A549 (cell line): ENCODE measurements around the gene CTBP2. TPM values are rescaled to one million over a fixed set of nuclear protein-coding genes. Genes with fewer than 3 reads are reported as not detected.

Experiments used
- ATAC-seq, 2 experiments: fragments of 200-7000 bp in 1 of 2; fragments of >200 bp in 1 of 2; cut with Nextera tagmentation in 1 of 2; cut with Tn5 transposase in 1 of 2; 3 replicates each; pipeline versions ENCODE4 v1.8.0 to v1.9.1; 2018 to 2020; ENCODE audit warnings: mild to moderate bottlenecking in 1 of 2, moderate library complexity in 1 of 2
- CTCF ChIA-PET: fragments of 300-600 bp; sonication (Branson Sonifier 250); formaldehyde crosslinking; extraction: SDS; loops from one replicate; lab custom pipeline; 2021; ENCODE audit warnings: antibody characterized with exemption, inconsistent platforms; lab: Yijun Ruan, JAX
- POLR2A ChIA-PET: fragments of 350-600 bp; formaldehyde crosslinking; extraction: SDS; loops from one replicate; lab custom pipeline; 2021; ENCODE audit warnings: antibody characterized with exemption, inconsistent platforms; lab: Yijun Ruan, JAX
- DNase-seq, 2 experiments: peaks; one replicate each; pipeline versions ENCODE4 v3.0.0 to v3.0.0-alpha.2; 2011 to 2016; ENCODE audit warnings: low read depth in 1 of 2, low spot score in 1 of 2
- FAIRE-seq: peaks from 2 replicates; lab custom pipeline; 2011; peaks lifted over from hg19 to GRCh38; lab: Jason Lieb, UNC
- H3K27ac ChIP-seq, 2 experiments: fragments of >200 bp; sonication (Bioruptor Twin); formaldehyde crosslinking; 3 replicates each; pipeline ENCODE4 v1.5.1; 2016 to 2017
- H3K4me1 ChIP-seq: fragments of >200 bp; sonication (Bioruptor Twin); formaldehyde crosslinking; 3 replicates; pipeline ENCODE4 v1.6.1; 2016
- H3K4me2 ChIP-seq: fragments of >200 bp; sonication (Bioruptor Twin); formaldehyde crosslinking; 3 replicates; pipeline ENCODE4 v1.6.1; 2016
- H3K4me3 ChIP-seq: fragments of >200 bp; sonication (Bioruptor Twin); formaldehyde crosslinking; 3 replicates; pipeline ENCODE4 v1.5.1; 2016
- H3K9me3 ChIP-seq: fragments of >200 bp; sonication (Bioruptor Twin); formaldehyde crosslinking; 3 replicates; pipeline ENCODE4 v1.6.1; 2016
- ATOH8 ChIP-seq: fragments of 250-450 bp; sonication (Bioruptor Pico); IDR thresholded peaks from 2 replicates; pipeline ENCODE4 v1.5.0; 2020; ENCODE audit warnings: low read depth, mild to moderate bottlenecking, moderate library complexity
- CBX2 ChIP-seq: fragments of 200-600 bp; sonication (generic); IDR thresholded peaks from 2 replicates; pipeline ENCODE4 v1.6.1; 2016; ENCODE audit warnings: low read depth, mild to moderate bottlenecking, borderline replicate concordance
- CHD2 ChIP-seq: fragments of 150-350 bp; IDR thresholded peaks from 2 replicates; pipeline ENCODE4 v1.6.1; 2014; ENCODE audit warnings: low read length; ENCODE audit not compliant: partially characterized antibody
- EHF ChIP-seq: fragments of 250-450 bp; sonication (Bioruptor Pico); IDR thresholded peaks from 2 replicates; pipeline ENCODE4 v1.5.0; 2020; ENCODE audit warnings: mild to moderate bottlenecking
- ESRRA ChIP-seq: fragments of 150-350 bp; IDR thresholded peaks from 2 replicates; pipeline ENCODE4 v1.6.1; 2014; ENCODE audit warnings: mild to moderate bottlenecking, low read length, borderline replicate concordance
- FOXS1 ChIP-seq: fragments of 250-450 bp; sonication (Bioruptor Pico); IDR thresholded peaks from 2 replicates; pipeline ENCODE4 v1.5.0; 2020; ENCODE audit warnings: mild to moderate bottlenecking, moderate library complexity
- GATA3 ChIP-seq: IDR thresholded peaks from 2 replicates; pipeline ENCODE4 v1.6.1; 2012; ENCODE audit warnings: borderline replicate concordance
- HDAC2 ChIP-seq: fragments of 200-600 bp; sonication (generic); IDR thresholded peaks from 2 replicates; pipeline ENCODE4 v1.6.1; 2016
- HMGXB4 ChIP-seq: fragments of 250-450 bp; sonication (Bioruptor Pico); IDR thresholded peaks from 2 replicates; pipeline ENCODE4 v1.5.0; 2021; ENCODE audit warnings: mild to moderate bottlenecking, moderate library complexity, borderline replicate concordance
- HOXA7 ChIP-seq: fragments of 250-450 bp; sonication (Bioruptor Pico); IDR thresholded peaks from 2 replicates; pipeline ENCODE4 v1.5.0; 2020; ENCODE audit warnings: mild to moderate bottlenecking, moderate library complexity
- HOXB13 ChIP-seq: fragments of 250-450 bp; sonication (Bioruptor Pico); IDR thresholded peaks from 2 replicates; pipeline ENCODE4 v1.5.0; 2020; ENCODE audit warnings: low read depth, mild to moderate bottlenecking, moderate library complexity
- JUNB ChIP-seq: fragments of >200 bp; sonication (Bioruptor Twin); formaldehyde crosslinking; IDR thresholded peaks from 2 replicates; pipeline ENCODE4 v1.6.1; 2016
- NPAS2 ChIP-seq: fragments of 250-450 bp; sonication (Bioruptor Pico); IDR thresholded peaks from 2 replicates; pipeline ENCODE4 v1.8.0; 2022; ENCODE audit warnings: mild to moderate bottlenecking, moderate library complexity, borderline replicate concordance
- NR3C1 ChIP-seq: fragments of >200 bp; sonication (Bioruptor Twin); formaldehyde crosslinking; IDR thresholded peaks from 3 replicates; pipeline ENCODE4 v1.6.1; 2017
- PHF8 ChIP-seq: fragments of 200-600 bp; sonication (generic); IDR thresholded peaks from 2 replicates; pipeline ENCODE4 v1.6.1; 2016; ENCODE audit warnings: low read depth, mild to moderate bottlenecking, antibody characterized with exemption, moderate library complexity, borderline replicate concordance
- POLR2AphosphoS2 ChIP-seq: conservative IDR thresholded peaks from 2 replicates; pipeline ENCODE4 v1.6.1; 2012; ENCODE audit warnings: low read length, improper control_type of control experiment, inconsistent platforms
- RAD21 ChIP-seq, 2 experiments: fragments of >200 bp in 1 of 2; sonication (Bioruptor Twin) in 1 of 2; formaldehyde crosslinking in 1 of 2; IDR thresholded peaks in 1 of 2; conservative IDR thresholded peaks in 1 of 2; 2 replicates in 1 of 2; 3 replicates in 1 of 2; pipeline ENCODE4 v1.6.1; 2012 to 2018; ENCODE audit warnings: inconsistent platforms in 1 of 2
- RARB ChIP-seq: fragments of 250-450 bp; sonication (Bioruptor Pico); IDR thresholded peaks from 2 replicates; pipeline ENCODE4 v1.8.0; 2021; ENCODE audit warnings: mild to moderate bottlenecking, moderate library complexity
- RCOR1 ChIP-seq: fragments of 150-350 bp; IDR thresholded peaks from 2 replicates; pipeline ENCODE4 v1.6.1; 2014; ENCODE audit warnings: antibody characterized with exemption, low read length, low read depth
- SMC3 ChIP-seq: fragments of >200 bp; sonication (Bioruptor Twin); formaldehyde crosslinking; IDR thresholded peaks from 3 replicates; pipeline ENCODE4 v1.6.1; 2018; ENCODE audit warnings: inconsistent platforms
- SREBF2 ChIP-seq: fragments of 450-650 bp; IDR thresholded peaks from 2 replicates; pipeline ENCODE4 v1.6.1; 2014; ENCODE audit warnings: mild to moderate bottlenecking, moderate library complexity
- ZFP36 ChIP-seq: fragments of 450-650 bp; IDR thresholded peaks from 2 replicates; pipeline ENCODE4 v1.6.1; 2014; ENCODE audit warnings: borderline replicate concordance; ENCODE audit not compliant: partially characterized antibody
- ZSCAN20 ChIP-seq: fragments of 250-450 bp; sonication (Bioruptor Pico); IDR thresholded peaks from 2 replicates; pipeline ENCODE4 v1.8.0; 2022; ENCODE audit warnings: mild to moderate bottlenecking, moderate library complexity
- WGBS: methylation state at CpG from one replicate; pipeline ENCODE4 v1.1.6; 2017; ENCODE audit errors: missing lambda C conversion rate; 5-methylcytosine and 5-hydroxymethylcytosine counted together
- polyA plus RNA-seq, 4 experiments: library from polyadenylated mRNA; depleted of rRNA in 3 of 4; stranded (reverse); fragments of >200 nt; fragmentation: RNase III in 1 of 4; extraction: RNeasy Plus Mini Kit Qiagen cat#74134 plus additional on column Dnase treatment in 1 of 4; gene quantifications; 2 replicates in 3 of 4; 3 replicates in 1 of 4; pipeline ENCODE4 v1.2.3, GENCODE V29; 2011 to 2017
- TF ChIP-seq, protein P1 (sequence below): fragments of >200 bp; sonication (Bioruptor Twin); formaldehyde crosslinking; IDR thresholded peaks from 2 replicates; pipeline ENCODE4 v1.6.1; 2016
- TF ChIP-seq, protein P2 (sequence below): IDR thresholded peaks from 2 replicates; pipeline ENCODE4 v1.6.1; 2012
- TF ChIP-seq, protein P3 (sequence below): fragments of 200-600 bp; sonication (generic); IDR thresholded peaks from 2 replicates; pipeline ENCODE4 v1.6.1; 2016; ENCODE audit warnings: antibody characterized with exemption, mild to moderate bottlenecking, moderate library complexity
- TF ChIP-seq, protein P4 (sequence below): fragments of >200 bp; sonication (Bioruptor Twin); formaldehyde crosslinking; IDR thresholded peaks from 3 replicates; pipeline ENCODE4 v1.5.1; 2016
- TF ChIP-seq, protein P5 (sequence below): fragments of 150-350 bp; IDR thresholded peaks from 2 replicates; pipeline ENCODE4 v1.6.1; 2014; ENCODE audit warnings: low read depth, mild to moderate bottlenecking, low read length

Gene CTBP2
- polyA plus RNA-seq, 2 of the 4 experiments (the other 2 are of a cell fraction), result 74.9 to 78.9 TPM

GRCh38 chr10:125123476-125124114 is 36.8 kb downstream of the CTBP2 start:
- peak; percentile 91 to 94 for ATAC-seq
- Histone ChIP-seq H3K4me1 (peaks cover 76% of the 10 kb centered on the region), H3K4me2 (peak overlapping the region; percentile 70), H3K9me3 (no peaks in the 10 kb centered on the region), H3K4me3 (peak overlapping the region; percentile 9; the same call in 1 of the 3 replicates), H3K27ac (peak overlapping the region; percentile 79 to 81)
- ChIA-PET CTCF (interaction anchor here (0.7 to 1.8 kb wide), 10 partner anchors 12 to 507 kb away, joined by 3 to 7 read pairs (median 4); no protein-coding TSS in a partner anchor), POLR2A (interaction anchor here (0.9 to 1.1 kb wide), 3 partner anchors 24 to 38 kb away, joined by 3 to 4 read pairs (median 3); partner anchors contain the start of gene CTBP2)
- 3% methylated on average over 11 of the region's 13 CpGs for WGBS
- FAIRE-seq, result peak; percentile 61
- DNase-seq, result peak; percentile 95 to 98
- no peak for TF ChIP-seq SREBF2
- no peak for TF ChIP-seq HMGXB4 (CRISPR knock-in tag)
- TF ChIP-seq RCOR1, result no peak
- TF ChIP-seq, protein P1, sequence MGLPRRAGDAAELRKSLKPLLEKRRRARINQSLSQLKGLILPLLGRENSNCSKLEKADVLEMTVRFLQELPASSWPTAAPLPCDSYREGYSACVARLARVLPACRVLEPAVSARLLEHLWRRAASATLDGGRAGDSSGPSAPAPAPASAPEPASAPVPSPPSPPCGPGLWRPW, result no peak
- TF ChIP-seq EHF (CRISPR knock-in tag), result no peak
- 0 out of 3 replicates have a peak, but pooled peaks have one; percentile 12 for TF ChIP-seq SMC3
- TF ChIP-seq ESRRA, result no peak
- peak; percentile 23; the same call in 1 of the 2 replicates for TF ChIP-seq HOXB13
- peak; percentile 63; the same call in 1 of the 2 replicates for TF ChIP-seq ATOH8 (CRISPR knock-in tag)
- TF ChIP-seq ZFP36, result no peak
- TF ChIP-seq, protein P2, sequence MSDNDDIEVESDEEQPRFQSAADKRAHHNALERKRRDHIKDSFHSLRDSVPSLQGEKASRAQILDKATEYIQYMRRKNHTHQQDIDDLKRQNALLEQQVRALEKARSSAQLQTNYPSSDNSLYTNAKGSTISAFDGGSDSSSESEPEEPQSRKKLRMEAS, result peak; percentile 76; the same call in 1 of the 2 replicates
- TF ChIP-seq, protein P3, sequence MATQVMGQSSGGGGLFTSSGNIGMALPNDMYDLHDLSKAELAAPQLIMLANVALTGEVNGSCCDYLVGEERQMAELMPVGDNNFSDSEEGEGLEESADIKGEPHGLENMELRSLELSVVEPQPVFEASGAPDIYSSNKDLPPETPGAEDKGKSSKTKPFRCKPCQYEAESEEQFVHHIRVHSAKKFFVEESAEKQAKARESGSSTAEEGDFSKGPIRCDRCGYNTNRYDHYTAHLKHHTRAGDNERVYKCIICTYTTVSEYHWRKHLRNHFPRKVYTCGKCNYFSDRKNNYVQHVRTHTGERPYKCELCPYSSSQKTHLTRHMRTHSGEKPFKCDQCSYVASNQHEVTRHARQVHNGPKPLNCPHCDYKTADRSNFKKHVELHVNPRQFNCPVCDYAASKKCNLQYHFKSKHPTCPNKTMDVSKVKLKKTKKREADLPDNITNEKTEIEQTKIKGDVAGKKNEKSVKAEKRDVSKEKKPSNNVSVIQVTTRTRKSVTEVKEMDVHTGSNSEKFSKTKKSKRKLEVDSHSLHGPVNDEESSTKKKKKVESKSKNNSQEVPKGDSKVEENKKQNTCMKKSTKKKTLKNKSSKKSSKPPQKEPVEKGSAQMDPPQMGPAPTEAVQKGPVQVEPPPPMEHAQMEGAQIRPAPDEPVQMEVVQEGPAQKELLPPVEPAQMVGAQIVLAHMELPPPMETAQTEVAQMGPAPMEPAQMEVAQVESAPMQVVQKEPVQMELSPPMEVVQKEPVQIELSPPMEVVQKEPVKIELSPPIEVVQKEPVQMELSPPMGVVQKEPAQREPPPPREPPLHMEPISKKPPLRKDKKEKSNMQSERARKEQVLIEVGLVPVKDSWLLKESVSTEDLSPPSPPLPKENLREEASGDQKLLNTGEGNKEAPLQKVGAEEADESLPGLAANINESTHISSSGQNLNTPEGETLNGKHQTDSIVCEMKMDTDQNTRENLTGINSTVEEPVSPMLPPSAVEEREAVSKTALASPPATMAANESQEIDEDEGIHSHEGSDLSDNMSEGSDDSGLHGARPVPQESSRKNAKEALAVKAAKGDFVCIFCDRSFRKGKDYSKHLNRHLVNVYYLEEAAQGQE, result no peak
- no peak for TF ChIP-seq POLR2AphosphoS2
- TF ChIP-seq RARB (CRISPR knock-in tag), result no peak
- peak; percentile 59; the same call in 1 of the 2 replicates for TF ChIP-seq JUNB
- peak; percentile 70; the same call in 1 of the 2 replicates for TF ChIP-seq HOXA7 (CRISPR knock-in tag)
- no peak; a peak in 1 of 5 replicates for TF ChIP-seq RAD21 (conservative IDR thresholded peaks at IDR 0.05 in 1 of 2, IDR thresholded peaks at IDR 0.05 in 1 of 2)
- TF ChIP-seq PHF8, result no peak
- TF ChIP-seq NPAS2 (CRISPR knock-in tag), result no peak
- TF ChIP-seq, protein P4, sequence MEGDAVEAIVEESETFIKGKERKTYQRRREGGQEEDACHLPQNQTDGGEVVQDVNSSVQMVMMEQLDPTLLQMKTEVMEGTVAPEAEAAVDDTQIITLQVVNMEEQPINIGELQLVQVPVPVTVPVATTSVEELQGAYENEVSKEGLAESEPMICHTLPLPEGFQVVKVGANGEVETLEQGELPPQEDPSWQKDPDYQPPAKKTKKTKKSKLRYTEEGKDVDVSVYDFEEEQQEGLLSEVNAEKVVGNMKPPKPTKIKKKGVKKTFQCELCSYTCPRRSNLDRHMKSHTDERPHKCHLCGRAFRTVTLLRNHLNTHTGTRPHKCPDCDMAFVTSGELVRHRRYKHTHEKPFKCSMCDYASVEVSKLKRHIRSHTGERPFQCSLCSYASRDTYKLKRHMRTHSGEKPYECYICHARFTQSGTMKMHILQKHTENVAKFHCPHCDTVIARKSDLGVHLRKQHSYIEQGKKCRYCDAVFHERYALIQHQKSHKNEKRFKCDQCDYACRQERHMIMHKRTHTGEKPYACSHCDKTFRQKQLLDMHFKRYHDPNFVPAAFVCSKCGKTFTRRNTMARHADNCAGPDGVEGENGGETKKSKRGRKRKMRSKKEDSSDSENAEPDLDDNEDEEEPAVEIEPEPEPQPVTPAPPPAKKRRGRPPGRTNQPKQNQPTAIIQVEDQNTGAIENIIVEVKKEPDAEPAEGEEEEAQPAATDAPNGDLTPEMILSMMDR, result no peak
- TF ChIP-seq NR3C1, result no peak
- TF ChIP-seq GATA3, result peak; percentile 63; the same call in 1 of the 2 replicates
- TF ChIP-seq HDAC2, result no peak
- TF ChIP-seq, protein P5, sequence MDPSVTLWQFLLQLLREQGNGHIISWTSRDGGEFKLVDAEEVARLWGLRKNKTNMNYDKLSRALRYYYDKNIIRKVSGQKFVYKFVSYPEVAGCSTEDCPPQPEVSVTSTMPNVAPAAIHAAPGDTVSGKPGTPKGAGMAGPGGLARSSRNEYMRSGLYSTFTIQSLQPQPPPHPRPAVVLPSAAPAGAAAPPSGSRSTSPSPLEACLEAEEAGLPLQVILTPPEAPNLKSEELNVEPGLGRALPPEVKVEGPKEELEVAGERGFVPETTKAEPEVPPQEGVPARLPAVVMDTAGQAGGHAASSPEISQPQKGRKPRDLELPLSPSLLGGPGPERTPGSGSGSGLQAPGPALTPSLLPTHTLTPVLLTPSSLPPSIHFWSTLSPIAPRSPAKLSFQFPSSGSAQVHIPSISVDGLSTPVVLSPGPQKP, result no peak
- TF ChIP-seq FOXS1 (CRISPR knock-in tag), result no peak
- TF ChIP-seq CHD2, result no peak
- 0 out of 2 replicates have a peak, but pooled peaks have one; percentile 48 for TF ChIP-seq ZSCAN20 (CRISPR knock-in tag)
- TF ChIP-seq CBX2, result no peak
